ENCODE results near the gene PTPRD. TPM values are rescaled to one million over a fixed set of nuclear protein-coding genes. Genes with fewer than 3 reads are reported as not detected.

Gene PTPRD
- total and polyA plus RNA-seq, 2 donors (not counting 1 experiment from before 2014, with no cell fraction given) = 0.35 to 4.8 TPM

GRCh38 chr9:8822667-8823025, 1790.2 kb downstream of the PTPRD start:
- Histone ChIP-seq H3K79me2 (ENCODE audit: control insufficient read depth, insufficient read depth, low read length) (no peaks in the 10 kb centered on the region), H2AFZ (ENCODE audit: low read length) (no peak overlapping the region), H3K27me3 (ENCODE audit: control insufficient read depth, insufficient read depth, low read length) (no peaks in the 10 kb centered on the region), H3K4me2 (ENCODE audit: extremely low read depth, insufficient read depth, low read length) (no peak overlapping the region), H4K20me1 (ENCODE audit: control insufficient read depth, extremely low read depth, insufficient read depth, low read length) (no peaks in the 10 kb centered on the region), H3K9ac (ENCODE audit: insufficient read depth, low read length) (no peak overlapping the region), H3K27ac (ENCODE audit: insufficient read depth, low read length) (no peak overlapping the region), H3K9me3 (ENCODE audit: control insufficient read depth, insufficient read depth, low read depth, low read length) (no peaks in the 10 kb centered on the region), H3K4me3 (replicated peaks in 1 of 4; ENCODE audit: control extremely low read depth in 1 of 4, insufficient read depth in 1 of 4, low read depth in 3 of 4, low read length in 4 of 4) (no peak overlapping the region), H3K4me1 (ENCODE audit: control insufficient read depth, extremely low read depth, insufficient read depth, low read length) (no peaks in the 10 kb centered on the region), H3K36me3 (ENCODE audit: control insufficient read depth, insufficient read depth, low read length) (no peaks in the 10 kb centered on the region)
- TF ChIP-seq CTCF (conservative IDR thresholded peaks at IDR 0.05 in 1 of 2, IDR thresholded peaks at IDR 0.05 in 1 of 2; ENCODE audit: low read depth in 1 of 2, low read length in 2 of 2) (no peak), EZH2 (IDR thresholded peaks at IDR 0.05; ENCODE audit: low read length, missing control alignments) (no peak)
- DNase-seq (ENCODE audit: low read depth in 2 of 2) = no peak

- Histone ChIP-seq H3K4me1 (ENCODE audit: control insufficient read depth, extremely low read depth, insufficient read depth, low read length) (no peaks in the 10 kb centered on the region), H3K27ac (ENCODE audit: insufficient read depth, low read length) (no peak overlapping the region), H3K4me3 (replicated peaks in 1 of 4; ENCODE audit: control extremely low read depth in 1 of 4, insufficient read depth in 1 of 4, low read depth in 3 of 4, low read length in 4 of 4) (no peak overlapping the region), H3K9me3 (ENCODE audit: control insufficient read depth, insufficient read depth, low read depth, low read length) (no peaks in the 10 kb centered on the region), H3K9ac (ENCODE audit: insufficient read depth, low read length) (no peak overlapping the region), H4K20me1 (ENCODE audit: control insufficient read depth, extremely low read depth, insufficient read depth, low read length) (no peaks in the 10 kb centered on the region), H3K4me2 (ENCODE audit: extremely low read depth, insufficient read depth, low read length) (no peak overlapping the region), H3K36me3 (ENCODE audit: control insufficient read depth, insufficient read depth, low read length) (no peaks in the 10 kb centered on the region), H2AFZ (ENCODE audit: low read length) (no peak overlapping the region), H3K27me3 (ENCODE audit: control insufficient read depth, insufficient read depth, low read length) (no peaks in the 10 kb centered on the region), H3K79me2 (ENCODE audit: control insufficient read depth, insufficient read depth, low read length) (no peaks in the 10 kb centered on the region)
- TF ChIP-seq EZH2 (IDR thresholded peaks at IDR 0.05; ENCODE audit: low read length, missing control alignments) (no peak), CTCF (conservative IDR thresholded peaks at IDR 0.05 in 1 of 2, IDR thresholded peaks at IDR 0.05 in 1 of 2; ENCODE audit: low read depth in 1 of 2, low read length in 2 of 2) (no peak)
- peak in 1 of 2 donors; percentile 48 for DNase-seq (ENCODE audit: low read depth in 2 of 2)
Observed at GRCh38 chr9:8821910-8822666, 1790.7 kb downstream of the PTPRD start.

- Histone ChIP-seq H3K9ac (ENCODE audit: insufficient read depth, low read length) (no peak overlapping the region), H3K27ac (ENCODE audit: insufficient read depth, low read length) (no peak overlapping the region), H3K4me2 (ENCODE audit: extremely low read depth, insufficient read depth, low read length) (no peak overlapping the region), H4K20me1 (ENCODE audit: control insufficient read depth, extremely low read depth, insufficient read depth, low read length) (no peaks in the 10 kb centered on the region), H3K4me1 (ENCODE audit: control insufficient read depth, extremely low read depth, insufficient read depth, low read length) (no peaks in the 10 kb centered on the region), H3K4me3 (replicated peaks in 1 of 4; ENCODE audit: control extremely low read depth in 1 of 4, insufficient read depth in 1 of 4, low read depth in 3 of 4, low read length in 4 of 4) (no peak overlapping the region), H3K36me3 (ENCODE audit: control insufficient read depth, insufficient read depth, low read length) (no peaks in the 10 kb centered on the region), H3K27me3 (ENCODE audit: control insufficient read depth, insufficient read depth, low read length) (no peaks in the 10 kb centered on the region), H3K9me3 (ENCODE audit: control insufficient read depth, insufficient read depth, low read depth, low read length) (no peaks in the 10 kb centered on the region), H3K79me2 (ENCODE audit: control insufficient read depth, insufficient read depth, low read length) (no peaks in the 10 kb centered on the region), H2AFZ (ENCODE audit: low read length) (no peak overlapping the region)
- TF ChIP-seq EZH2 (IDR thresholded peaks at IDR 0.05; ENCODE audit: low read length, missing control alignments) (no peak), CTCF (conservative IDR thresholded peaks at IDR 0.05 in 1 of 2, IDR thresholded peaks at IDR 0.05 in 1 of 2; ENCODE audit: low read depth in 1 of 2, low read length in 2 of 2) (no peak)
- no peak for DNase-seq (ENCODE audit: low read depth in 2 of 2)
Observed at GRCh38 chr9:8817335-8817734, 1795.5 kb downstream of the PTPRD start.

All from fibroblast of lung (primary cell).